ENCODE measurements around the gene NCEH1. TPM values are rescaled to one million over a fixed set of nuclear protein-coding genes. Genes with fewer than 3 reads are reported as not detected.

Gene NCEH1
- total and polyA plus RNA-seq, 2 of the 13 experiments (the other 11 are each of a cell fraction or from before 2014, with no cell fraction given) = 12.9 to 21.4 TPM

- TF ChIP-seq ZNF574 (CRISPR knock-in tag; IDR thresholded peaks at IDR 0.05) = peak; percentile 93
- TF ChIP-seq IKZF5 (CRISPR knock-in tag; IDR thresholded peaks at IDR 0.05) = peak; percentile 56; the same call in 1 of the 2 replicates
- peak; percentile 82 for TF ChIP-seq NFYB (CRISPR knock-in tag; IDR thresholded peaks at IDR 0.05)
- TF ChIP-seq FOXK1 (CRISPR knock-in tag; IDR thresholded peaks at IDR 0.05; ENCODE audit: borderline replicate concordance, low read depth) = peak; percentile 48; the same call in 1 of the 2 replicates
- no peak for TF ChIP-seq U2AF2 (IDR thresholded peaks at IDR 0.05; ENCODE audit: low read depth, low read length)
- peak; percentile 57; the same call in 1 of the 2 replicates for TF ChIP-seq ZNF264 (CRISPR knock-in tag; IDR thresholded peaks at IDR 0.05)
- peak; percentile 23; the same call in 1 of the 2 replicates for TF ChIP-seq ZNF567 (CRISPR knock-in tag; IDR thresholded peaks at IDR 0.05; ENCODE audit: borderline replicate concordance)
- peak; percentile 34; the same call in 1 of the 2 replicates for TF ChIP-seq MYC (CRISPR knock-in tag; IDR thresholded peaks at IDR 0.05; ENCODE audit: borderline replicate concordance)
- no peak for TF ChIP-seq TCF12 (IDR thresholded peaks at IDR 0.05)
- 0 out of 2 replicates have a peak, but pooled peaks have one; percentile 46 for TF ChIP-seq TCF12 (CRISPR knock-in tag; IDR thresholded peaks at IDR 0.05)
- TF ChIP-seq ZHX1 (CRISPR knock-in tag; IDR thresholded peaks at IDR 0.05; ENCODE audit: low read depth) = peak; percentile 62; the same call in 1 of the 2 replicates
- peak; percentile 45; the same call in 1 of the 2 replicates for TF ChIP-seq THRA (CRISPR knock-in tag; IDR thresholded peaks at IDR 0.05; ENCODE audit: borderline replicate concordance)
- no peak for TF ChIP-seq ATF7-NPFF (CRISPR knock-in tag; IDR thresholded peaks at IDR 0.05; ENCODE audit: low read depth)
- TF ChIP-seq RNF219 (CRISPR knock-in tag; IDR thresholded peaks at IDR 0.05) = no peak
- no peak for TF ChIP-seq NAIF1 (CRISPR knock-in tag; IDR thresholded peaks at IDR 0.05; ENCODE audit: borderline replicate concordance)
- peak; percentile 28; the same call in 1 of the 2 replicates for TF ChIP-seq TOPORS (CRISPR knock-in tag; IDR thresholded peaks at IDR 0.05)
Observed at GRCh38 chr3:172710664-172711453, at the start of gene NCEH1 (continued).
